ENCODE results near the gene PIP4P1.

GRCh38 chr14:20508367-20508766 is 47.1 kb upstream of the PIP4P1 start:
- TF ChIP-seq SUZ12 (IDR thresholded peaks at IDR 0.05; ENCODE audit: extremely low read depth, insufficient read depth, insufficient read length) (no peak), YY1 (IDR thresholded peaks at IDR 0.05; ENCODE audit: insufficient read depth, insufficient read length) (no peak), ZNF274 (IDR thresholded peaks at IDR 0.05; ENCODE audit: low read depth, low read length) (no peak)

Measured in NT2/D1 (cell line).